ENCODE measurements around the gene SOX5. TPM values are rescaled to one million over a fixed set of nuclear protein-coding genes. Genes with fewer than 3 reads are reported as not detected.

SOX5 gene
- total RNA-seq, 1 experiment from 2014 or later, result 0.52 TPM

- no TSS peak for BruUV-seq (replicated peaks)
- POLR2A ChIA-PET, result no interaction called here
- intact Hi-C loops (cut with micrococcal nuclease), result no loop called here
- no peak overlapping the region for H2AFZ ChIP-seq (ENCODE audit: low read depth, low read length, poor library complexity, severe bottlenecking)
- H3K4me3 ChIP-seq (replicated peaks in 1 of 2; ENCODE audit: low read depth in 1 of 2, low read length in 2 of 2), result no peak overlapping the region
- no peaks in the 10 kb centered on the region for H3K4me1 ChIP-seq (ENCODE audit: control insufficient read depth in 1 of 2, insufficient read depth in 2 of 2, low read length in 2 of 2)
- H3K27me3 ChIP-seq (ENCODE audit: insufficient read depth, low read length), result no peaks in the 10 kb centered on the region
- no peak for DNase-seq (ENCODE audit: low read depth, low spot score)
- H3K4me2 ChIP-seq (ENCODE audit: low read length), result no peak overlapping the region
- CTCF ChIA-PET, result no interaction called here
- no peak overlapping the region for H3K27ac ChIP-seq (ENCODE audit: low read depth, low read length)
- peaks cover 8 to 17% of the 10 kb centered on the region in 2 experiments; a peak in 2 of 4 replicates for H3K9me3 ChIP-seq (ENCODE audit: control insufficient read depth in 1 of 2, insufficient read depth in 1 of 2, low read depth in 1 of 2, low read length in 2 of 2)
- H3K9ac ChIP-seq (ENCODE audit: low read length), result no peak overlapping the region
- no peaks in the 10 kb centered on the region for H3K79me2 ChIP-seq (ENCODE audit: insufficient read depth, low read length)
- no peak for TF ChIP-seq ZFX (IDR thresholded peaks at IDR 0.05)
- no peak for TF ChIP-seq MAX (IDR thresholded peaks at IDR 0.05)
- no peak for TF ChIP-seq CBX3 (IDR thresholded peaks at IDR 0.05; ENCODE audit: low read depth)
- no peak for TF ChIP-seq REST (IDR thresholded peaks at IDR 0.05; ENCODE audit: low read depth)
- TF ChIP-seq POLR2AphosphoS5 (IDR thresholded peaks at IDR 0.05; ENCODE audit: low read depth, low read length), result no peak
- TF ChIP-seq EZH2phosphoT487 (IDR thresholded peaks at IDR 0.05; ENCODE audit: borderline replicate concordance), result no peak
- no peak for TF ChIP-seq SRF (IDR thresholded peaks at IDR 0.05; ENCODE audit: low read depth)
- no peak for TF ChIP-seq SIN3A (IDR thresholded peaks at IDR 0.05; ENCODE audit: low read depth)
- no peak for TF ChIP-seq EZH2 (IDR thresholded peaks at IDR 0.05)
- no peak for TF ChIP-seq TCF7L2 (IDR thresholded peaks at IDR 0.05; ENCODE audit: borderline replicate concordance, extremely low read depth, insufficient read depth, insufficient read length)
- no peak for TF ChIP-seq EGR1 (IDR thresholded peaks at IDR 0.05; ENCODE audit: low read depth)
- no peak for TF ChIP-seq SP1 (IDR thresholded peaks at IDR 0.05; ENCODE audit: low read depth)
- TF ChIP-seq ZBTB33 (IDR thresholded peaks at IDR 0.05; ENCODE audit: extremely low read depth, insufficient replicate concordance, low read length), result no peak
- no peak for TF ChIP-seq CTCF (IDR thresholded peaks at IDR 0.05 in 2 of 3, conservative IDR thresholded peaks at IDR 0.05 in 1 of 3; ENCODE audit: borderline replicate concordance in 1 of 3, insufficient read depth in 1 of 3, low read depth in 2 of 3, low read length in 2 of 3)
- no peak for TF ChIP-seq YY1 (IDR thresholded peaks at IDR 0.05; ENCODE audit: extremely low read depth, insufficient replicate concordance, low read depth, low read length)
- no peak for TF ChIP-seq CEBPB (IDR thresholded peaks at IDR 0.05; ENCODE audit: low read depth)
- TF ChIP-seq ATF3 (IDR thresholded peaks at IDR 0.05), result no peak
- ATAC-seq, result no peak
- H4K20me1 ChIP-seq (ENCODE audit: insufficient read depth), result no peaks in the 10 kb centered on the region
- RAD21 ChIA-PET (ENCODE audit: low non-redundant PET in 1 of 2, low total read pairs in 2 of 2, uncharacterized antibody in 2 of 2, unreplicated experiment in 2 of 2), result no interaction called here
- H3K9me2 ChIP-seq (ENCODE audit: insufficient read depth), result no peaks in the 10 kb centered on the region
- H3K36me3 ChIP-seq (ENCODE audit: control insufficient read depth in 1 of 2, insufficient read depth in 2 of 2, low read length in 2 of 2), result no peaks in the 10 kb centered on the region
Observed at GRCh38 chr12:23555825-23556207, 393.7 kb downstream of the SOX5 start.
